ENCODE data around the gene ABCB8. TPM values are rescaled to one million over a fixed set of nuclear protein-coding genes. Genes with fewer than 3 reads are reported as not detected.

The ABCB8 gene
- total and polyA plus RNA-seq, 2 of the 4 experiments (the other 2 are of a cell fraction), result 16.3 to 26.8 TPM

- TSS peak; percentile 40 for BruUV-seq (replicated peaks)
- H4K5ac ChIP-seq (ENCODE audit: low read depth, low read length), result peak overlapping the region; percentile 36
- POLR2A ChIA-PET (ENCODE audit: unreplicated experiment), result interaction anchor here (0.5 to 1.0 kb wide), 2 partner anchors 12 to 64 kb away, joined by 3 to 7 read pairs; no protein-coding TSS in a partner anchor
- peaks cover under 1% of the 10 kb centered on the region; the same call in 1 of the 2 replicates for H3K9me1 ChIP-seq (ENCODE audit: insufficient read depth, low read length)
- H3K4me3 ChIP-seq (ENCODE audit: insufficient read depth, low read depth, low read length), result peak overlapping the region; percentile 95
- peak overlapping the region; percentile 42; the same call in 1 of the 2 replicates for H3K18ac ChIP-seq (ENCODE audit: low read depth, low read length)
- DNase-seq, result no peak
- H3K14ac ChIP-seq (replicated peaks; ENCODE audit: low read depth, low read length), result peak overlapping the region; percentile 95
- H3K56ac ChIP-seq (ENCODE audit: extremely low read depth, insufficient read depth, low read length), result peak overlapping the region; percentile 70
- CTCF ChIA-PET, result interaction anchor here (0.6 kb wide), 1 partner anchor 149 kb away, joined by 3 read pairs; no protein-coding TSS in a partner anchor
- in situ Hi-C loops (cut with MboI; ENCODE audit: low sequenced_read_pairs), result no loop called here
- H2AK5ac ChIP-seq (ENCODE audit: low read depth, low read length), result peak overlapping the region; percentile 98
- H3K4ac ChIP-seq (ENCODE audit: low read depth, low read length), result peak overlapping the region; percentile 95
- H2AFZ ChIP-seq (replicated peaks; ENCODE audit: low read length, poor library complexity), result peak overlapping the region; percentile 91
- 2% methylated on average over 6 of the region's 31 CpGs; no CpG with 5 or more reads in 1 of the 2 experiments for WGBS, 2 experiments (ENCODE audit: extremely low coverage in 2 of 2, insufficient read length in 1 of 2)
- peak overlapping the region; percentile 93 for H3K9ac ChIP-seq (ENCODE audit: low read depth, low read length)
- peak overlapping the region; percentile 46; the same call in 1 of the 2 replicates for H2BK120ac ChIP-seq (ENCODE audit: low read depth, low read length)
- no peaks in the 10 kb centered on the region for H3K27me3 ChIP-seq (ENCODE audit: control insufficient read depth, insufficient read depth, low read length)
- H3K9me3 ChIP-seq (ENCODE audit: control insufficient read depth, insufficient read depth, low read length), result no peaks in the 10 kb centered on the region
- peak overlapping the region; percentile 92 for H4K91ac ChIP-seq (ENCODE audit: insufficient read depth, low read depth, low read length)
- peaks cover 22% of the 10 kb centered on the region for H3K4me1 ChIP-seq (ENCODE audit: control insufficient read depth, insufficient read depth, low read length)
- no peak overlapping the region for H2BK20ac ChIP-seq (ENCODE audit: low read depth, low read length)
- peak overlapping the region; percentile 87 to 91 for H4K8ac ChIP-seq (ENCODE audit: low read depth in 2 of 2, low read length in 2 of 2)
- ATAC-seq (ENCODE audit: low read depth), result peak; percentile 7
- TF ChIP-seq MXI1 (IDR thresholded peaks at IDR 0.05; ENCODE audit: borderline replicate concordance, low read depth, low read length) (peak; percentile 60; the same call in 1 of the 2 replicates), RFX5 (IDR thresholded peaks at IDR 0.05; ENCODE audit: low read depth, low read length) (no peak)
- H2BK15ac ChIP-seq (ENCODE audit: low read depth, low read length), result no peak overlapping the region
- H3K27ac ChIP-seq (ENCODE audit: insufficient read depth, low read length), result peak overlapping the region; percentile 84
- H3K4me2 ChIP-seq (ENCODE audit: low read depth, low read length), result peak overlapping the region; percentile 91
- intact Hi-C loops (cut with micrococcal nuclease), result loop anchor here (2.0 kb wide), 1 partner anchor 21 kb away; the partner anchor contains the start of gene SLC4A2
- H2AK9ac ChIP-seq (replicated peaks; ENCODE audit: low read depth, low read length, poor library complexity), result peak overlapping the region; percentile 98
- H3K23ac ChIP-seq (ENCODE audit: low read depth, low read length), result peak overlapping the region; percentile 58; the same call in 1 of the 2 replicates
- peak overlapping the region; percentile 67 for H2BK5ac ChIP-seq (ENCODE audit: low read depth, low read length, poor library complexity, severe bottlenecking)
- peaks cover 17% of the 10 kb centered on the region for H4K20me1 ChIP-seq (ENCODE audit: insufficient read depth, low read length)
- dilution Hi-C loops (cut with HindIII; ENCODE audit: low sequenced_read_pairs, unreplicated experiment), result no loop called here
- H3K36me3 ChIP-seq (ENCODE audit: control insufficient read depth, insufficient read depth, low read length), result peaks cover 28% of the 10 kb centered on the region
- H3K79me1 ChIP-seq (ENCODE audit: low read depth in 1 of 2, low read length in 2 of 2), result peaks cover 19 to 64% of the 10 kb centered on the region in 2 experiments; a peak in 3 of 4 replicates
These were observed 51.8 kb downstream of the ABCB8 start for GRCh38 chr7:151080067-151080521.
